HepG2 (cell line): ENCODE results near the gene UBR7. TPM values are rescaled to one million over a fixed set of nuclear protein-coding genes. Genes with fewer than 3 reads are reported as not detected.

ENCODE experiments used
- ELF3 ChIP-seq: IDR thresholded peaks from 2 replicates; pipeline ENCODE4 v1.6.1; 2016; ENCODE audit warnings: missing genetic modification reagents, missing compliant biosample characterization
- GABPA ChIP-seq, 2 experiments: IDR thresholded peaks; 2 replicates each; pipeline ENCODE4 v1.6.1; 2011 to 2016; ENCODE audit warnings: low read depth in 2 of 2, low read length in 1 of 2, missing biosample characterization in 1 of 2, missing genetic modification characterization in 1 of 2
- KDM3A ChIP-seq: IDR thresholded peaks from 2 replicates; pipeline ENCODE4 v1.6.1; 2018; ENCODE audit warnings: low read depth, missing compliant biosample characterization
- POLR2AphosphoS2 ChIP-seq: IDR thresholded peaks from 2 replicates; pipeline ENCODE4 v1.6.1; 2011; ENCODE audit warnings: low read depth, low read length, improper control_type of control experiment
- RFXANK ChIP-seq: IDR thresholded peaks from 2 replicates; pipeline ENCODE4 v1.6.1; 2016
- TBL1XR1 ChIP-seq: fragments of 150-350 bp; IDR thresholded peaks from 2 replicates; pipeline ENCODE4 v1.6.1; 2014; ENCODE audit warnings: borderline replicate concordance, low read length; ENCODE audit not compliant: partially characterized antibody
- TCF7L2 ChIP-seq: IDR thresholded peaks from 2 replicates; pipeline ENCODE4 v1.6.1; 2011; ENCODE audit warnings: mild to moderate bottlenecking, low read depth, low read length, moderate library complexity
- ZNF136 ChIP-seq: sonication (generic); formaldehyde crosslinking; IDR thresholded peaks from 2 replicates; pipeline ENCODE4 v1.8.1; 2022; ENCODE audit warnings: low read depth, mild to moderate bottlenecking, moderate library complexity, missing genetic modification reagents
- ZNF142 ChIP-seq: sonication (generic); formaldehyde crosslinking; IDR thresholded peaks from 2 replicates; pipeline ENCODE4 v1.4.0; 2020; ENCODE audit warnings: missing genetic modification reagents
- ZNF17 ChIP-seq: sonication (generic); formaldehyde crosslinking; IDR thresholded peaks from 2 replicates; pipeline ENCODE4 v1.5.0; 2020; ENCODE audit warnings: mild to moderate bottlenecking, missing genetic modification reagents
- ZNF18 ChIP-seq: sonication (generic); formaldehyde crosslinking; IDR thresholded peaks from 2 replicates; pipeline ENCODE4 v1.8.0; 2022; ENCODE audit warnings: mild to moderate bottlenecking, missing genetic modification reagents; ENCODE audit not compliant: insufficient replicate concordance
- ZNF232 ChIP-seq: sonication (generic); formaldehyde crosslinking; IDR thresholded peaks from 2 replicates; pipeline ENCODE4 v1.4.0; 2020; ENCODE audit warnings: missing genetic modification reagents, borderline replicate concordance
- ZNF512 ChIP-seq: sonication (generic); formaldehyde crosslinking; IDR thresholded peaks from 2 replicates; pipeline ENCODE4 v1.4.0; 2020; ENCODE audit warnings: mild to moderate bottlenecking, missing genetic modification reagents
- ZNF768 ChIP-seq: sonication (generic); formaldehyde crosslinking; IDR thresholded peaks from 2 replicates; pipeline ENCODE4 v1.4.0; 2020; ENCODE audit warnings: missing genetic modification reagents
- ZNF770 ChIP-seq: sonication (generic); formaldehyde crosslinking; IDR thresholded peaks from 2 replicates; pipeline ENCODE4 v1.5.0; 2020; ENCODE audit warnings: mild to moderate bottlenecking, missing genetic modification reagents
- ZNF788 ChIP-seq: sonication (generic); formaldehyde crosslinking; IDR thresholded peaks from 2 replicates; pipeline ENCODE4 v1.5.0; 2020; ENCODE audit warnings: mild to moderate bottlenecking, missing genetic modification reagents, borderline replicate concordance
- polyA plus RNA-seq, 8 experiments: library from polyadenylated mRNA; depleted of rRNA in 3 of 8; stranded (reverse) in 7 of 8; unstranded in 1 of 8; fragments of >200 nt; fragmentation: Illumina TruSeq in 4 of 8; extraction: Trizol in 4 of 8; gene quantifications; 2 replicates each; pipeline versions ENCODE4 v1.2.1 to v1.2.3, GENCODE V29; 2011 to 2016; ENCODE audit warnings: low read depth in 4 of 8, missing spikeins in 1 of 8, mixed read lengths in 1 of 8; ENCODE audit not compliant: insufficient read depth in 1 of 8
- total RNA-seq, 5 experiments: library from RNA; depleted of rRNA; stranded (reverse); fragments of >200 nt; fragmentation: Illumina TruSeq; extraction: Trizol; gene quantifications; 2 replicates each; pipeline ENCODE4 v1.2.3, GENCODE V29; 2016; ENCODE audit warnings: low read depth in 1 of 5

The UBR7 gene
- total and polyA plus RNA-seq, 2 of the 13 experiments (the other 11 are each of a cell fraction or from before 2014, with no cell fraction given), result 11.0 to 19.7 TPM

GRCh38 chr14:93206793-93207467 is at the start of gene UBR7, which contains the start of gene GON7 (continued):
- TF ChIP-seq ZNF512 (CRISPR knock-in tag), result no peak
- no peak for TF ChIP-seq TBL1XR1
- no peak for TF ChIP-seq POLR2AphosphoS2
- 0 out of 2 replicates have a peak, but pooled peaks have one; percentile 77 for TF ChIP-seq ZNF136 (CRISPR knock-in tag)
- TF ChIP-seq ELF3 (CRISPR knock-in tag), result peak; percentile 98
- TF ChIP-seq ZNF232 (CRISPR knock-in tag), result peak; percentile 24; the same call in 1 of the 2 replicates
- TF ChIP-seq TCF7L2, result no peak
- TF ChIP-seq ZNF142, result no peak
- peak; percentile 55 for TF ChIP-seq ZNF18
- TF ChIP-seq KDM3A (CRISPR knock-in tag), result peak; percentile 27; the same call in 1 of the 2 replicates
- no peak; the same call in 1 of the 2 replicates for TF ChIP-seq ZNF768
- TF ChIP-seq ZNF770 (CRISPR knock-in tag), result 0 out of 2 replicates have a peak, but pooled peaks have one; percentile 10
- peak; percentile 92 for TF ChIP-seq GABPA (IDR thresholded peaks at IDR 0.05; ENCODE audit: low read depth, low read length)
- peak; percentile 95 for TF ChIP-seq GABPA (CRISPR knock-in tag; IDR thresholded peaks at IDR 0.05; ENCODE audit: low read depth)
- no peak for TF ChIP-seq RFXANK (CRISPR knock-in tag)
- peak; percentile 85 for TF ChIP-seq ZNF788
- TF ChIP-seq ZNF17 (CRISPR knock-in tag), result no peak
